Sigmoid colon (tissue), 4 donors: ENCODE data around the gene TUBGCP2.

Experiments
- CTCF ChIP-seq, 4 experiments: fragments of 450-650 bp in 3 of 4; fragments of 200-600 bp in 1 of 4; IDR thresholded peaks; one replicate each; pipeline ENCODE4 v1.5.1; 2016 to 2019; ENCODE audit warnings: antibody characterized with exemption in 4 of 4, mild to moderate bottlenecking in 3 of 4, moderate library complexity in 2 of 4
- POLR2A ChIP-seq, 2 donors: fragments of 450-650 bp; IDR thresholded peaks; one replicate each; pipeline ENCODE4 v1.6.1; 2016; ENCODE audit warnings: antibody characterized with exemption in 2 of 2, mild to moderate bottlenecking in 2 of 2, moderate library complexity in 2 of 2
- POLR2AphosphoS5 ChIP-seq, 4 donors: sonication (generic); formaldehyde crosslinking; IDR thresholded peaks; one replicate each; pipeline ENCODE4 v1.6.1; 2017; ENCODE audit warnings: antibody characterized with exemption in 4 of 4

- TF ChIP-seq CTCF (IDR thresholded peaks at IDR 0.05) (no peak), POLR2A (IDR thresholded peaks at IDR 0.05) (no peak), POLR2AphosphoS5 (IDR thresholded peaks at IDR 0.05) (no peak)
Measured at GRCh38 chr10:133332936-133333699, 24.4 kb upstream of the TUBGCP2 start.
